Measurements from ENCODE around the gene C5orf52.
"Not testable (repeated sequence)": the region's sequence is repeated elsewhere in the genome, so short reads cannot be mapped to it uniquely, and the experiment has no call there.

DNA sequence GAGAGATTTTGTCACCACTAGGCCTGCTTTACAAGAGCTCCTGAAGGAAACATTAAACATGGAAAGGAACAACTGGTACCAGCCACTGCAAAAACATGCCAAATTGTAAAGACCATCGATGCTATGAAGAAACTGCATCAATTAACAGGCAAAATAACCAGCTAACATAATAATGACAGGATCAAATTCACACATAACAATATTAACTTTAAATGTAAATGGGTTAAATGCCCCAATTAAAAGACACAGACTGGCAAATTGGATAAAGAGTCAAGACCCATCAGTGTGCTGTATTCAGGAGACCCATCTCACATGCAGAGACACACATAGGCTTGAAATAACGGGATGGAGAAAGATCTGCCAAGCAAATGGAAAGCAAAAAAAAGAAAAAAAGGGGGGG, 51.6 kb downstream of the C5orf52 start:
- TF ChIP-seq, protein P1, sequence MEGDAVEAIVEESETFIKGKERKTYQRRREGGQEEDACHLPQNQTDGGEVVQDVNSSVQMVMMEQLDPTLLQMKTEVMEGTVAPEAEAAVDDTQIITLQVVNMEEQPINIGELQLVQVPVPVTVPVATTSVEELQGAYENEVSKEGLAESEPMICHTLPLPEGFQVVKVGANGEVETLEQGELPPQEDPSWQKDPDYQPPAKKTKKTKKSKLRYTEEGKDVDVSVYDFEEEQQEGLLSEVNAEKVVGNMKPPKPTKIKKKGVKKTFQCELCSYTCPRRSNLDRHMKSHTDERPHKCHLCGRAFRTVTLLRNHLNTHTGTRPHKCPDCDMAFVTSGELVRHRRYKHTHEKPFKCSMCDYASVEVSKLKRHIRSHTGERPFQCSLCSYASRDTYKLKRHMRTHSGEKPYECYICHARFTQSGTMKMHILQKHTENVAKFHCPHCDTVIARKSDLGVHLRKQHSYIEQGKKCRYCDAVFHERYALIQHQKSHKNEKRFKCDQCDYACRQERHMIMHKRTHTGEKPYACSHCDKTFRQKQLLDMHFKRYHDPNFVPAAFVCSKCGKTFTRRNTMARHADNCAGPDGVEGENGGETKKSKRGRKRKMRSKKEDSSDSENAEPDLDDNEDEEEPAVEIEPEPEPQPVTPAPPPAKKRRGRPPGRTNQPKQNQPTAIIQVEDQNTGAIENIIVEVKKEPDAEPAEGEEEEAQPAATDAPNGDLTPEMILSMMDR (conservative IDR thresholded peaks at IDR 0.05; ENCODE audit: low read depth, low read length): not testable (repeated sequence)
- not testable (repeated sequence) for TF ChIP-seq EZH2 (IDR thresholded peaks at IDR 0.05; ENCODE audit: low read length, unreplicated experiment); EZH2phosphoT487 (IDR thresholded peaks at IDR 0.05; ENCODE audit: borderline replicate concordance, low read length)
